Hepatic stellate cell (primary cell): ENCODE results near the gene CEACAM7.
"Not testable (repeated sequence)": the region's sequence is repeated elsewhere in the genome, so short reads cannot be mapped to it uniquely, and the experiment has no call there.

Experiments
- DNase-seq: peaks from one replicate; pipeline ENCODE4 v3.0.0; 2011; ENCODE audit warnings: low spot score

The CEACAM7 gene

DNA sequence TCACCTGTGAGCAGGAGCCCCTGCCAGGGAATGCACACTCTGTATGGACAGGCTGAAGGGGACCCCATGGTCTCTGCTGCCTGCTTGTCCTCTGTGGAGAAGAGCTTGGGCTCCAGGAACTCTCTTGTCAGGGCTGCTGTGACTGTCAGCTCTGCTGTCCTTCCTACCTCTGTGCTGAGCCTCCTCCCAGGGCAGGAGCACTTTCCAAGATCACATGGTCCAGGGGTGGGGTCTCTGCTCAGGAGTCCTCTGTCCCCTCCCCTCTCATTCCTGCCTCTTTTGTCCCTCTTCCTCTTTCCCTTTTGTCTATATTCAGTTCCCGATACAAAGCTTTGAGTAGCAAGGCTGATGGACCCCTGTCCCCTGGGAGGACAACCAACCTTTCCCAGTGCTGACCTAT is at the start of gene CEACAM7:
Gene CEACAM7 (minus strand): TSS at position 173 of the 400 bp plus-strand sequence. CDS start 105 bp downstream, at position 68.
- no peak for DNase-seq

DNA sequence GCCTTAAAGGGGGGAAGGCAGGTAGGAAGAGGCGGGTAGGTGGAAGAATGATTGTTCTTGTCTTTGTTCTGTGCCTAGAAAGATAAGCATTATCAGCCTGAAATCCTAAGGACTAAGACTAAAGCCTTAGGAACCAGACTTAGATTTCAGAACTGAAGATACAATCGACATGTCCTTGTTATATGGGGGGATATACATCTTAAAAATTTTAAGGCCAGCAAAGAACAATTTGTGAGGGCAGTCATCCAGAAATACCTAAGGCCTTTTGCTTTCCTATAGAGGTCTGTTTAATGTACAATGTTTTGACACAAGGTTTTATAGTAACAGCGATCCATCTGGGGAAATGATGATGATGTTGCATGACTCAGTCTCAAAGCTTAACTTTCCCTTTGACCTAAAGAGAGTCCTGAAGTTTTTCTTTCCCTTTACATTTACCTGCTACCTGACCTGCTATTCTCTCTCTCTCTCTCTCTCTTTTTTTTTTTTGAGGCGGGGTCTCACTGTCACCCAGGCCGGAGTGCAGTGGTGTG is 47.1 kb upstream of the CEACAM7 start:
- no peak for DNase-seq

DNA sequence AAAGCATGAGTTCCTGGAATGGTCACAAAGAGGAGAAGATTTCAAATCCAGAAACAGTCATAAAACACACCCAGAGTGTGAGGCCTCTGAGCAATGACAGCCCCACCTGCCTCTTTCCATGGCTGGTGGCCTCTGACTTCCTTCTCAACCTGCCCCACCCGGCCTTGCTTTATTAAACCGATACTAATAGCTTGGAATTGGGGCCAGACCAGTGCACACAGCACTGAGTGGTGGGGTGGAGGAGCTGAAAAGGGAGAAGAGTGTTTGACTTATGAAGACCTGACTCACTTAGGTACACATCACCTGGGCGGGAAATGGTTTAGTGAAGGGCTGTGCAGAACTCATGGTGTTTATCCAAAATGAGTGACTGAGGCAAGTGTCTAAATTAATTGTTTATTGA is 46.5 kb upstream of the CEACAM7 start:
- DNase-seq: no peak

DNA sequence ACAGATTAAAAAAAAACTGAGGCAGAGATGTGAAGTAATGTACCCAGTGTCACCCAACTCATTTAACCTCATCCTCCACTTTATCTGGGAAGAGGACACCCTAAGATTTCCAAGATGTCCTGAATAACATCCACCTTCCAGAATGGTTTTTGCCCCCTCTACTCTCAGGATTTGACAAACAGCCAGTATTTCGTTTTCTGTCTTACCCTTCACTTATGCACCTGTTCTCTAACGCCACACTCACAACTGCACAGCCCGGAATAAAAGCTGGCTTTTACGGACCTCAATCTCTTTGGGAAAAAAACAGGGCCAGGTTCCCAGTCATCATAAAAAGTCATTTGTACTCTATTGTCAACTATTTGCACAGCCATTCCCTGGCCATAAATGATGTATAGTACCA is 46.1 kb upstream of the CEACAM7 start:
- DNase-seq: no peak

DNA sequence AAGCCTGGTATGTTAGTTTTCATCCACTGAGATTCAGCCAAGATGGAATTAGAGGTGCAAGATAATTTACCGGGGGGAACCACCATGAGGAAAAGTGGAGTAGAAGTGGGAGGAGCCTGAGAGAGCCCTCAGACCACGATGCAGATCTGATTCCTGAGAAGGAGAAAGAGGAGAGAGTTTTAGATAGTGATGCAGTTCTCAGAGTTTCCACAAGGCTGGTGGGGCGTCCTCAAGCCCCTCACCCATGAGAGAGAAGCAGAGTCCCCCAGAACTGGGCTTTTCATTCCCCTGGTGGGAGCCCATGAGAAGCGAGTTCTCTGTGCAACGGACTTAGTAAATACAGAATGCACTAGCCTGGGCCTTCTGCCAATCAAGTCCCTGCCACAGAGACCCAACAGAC is 38.4 kb upstream of the CEACAM7 start:
- no peak for DNase-seq

DNA sequence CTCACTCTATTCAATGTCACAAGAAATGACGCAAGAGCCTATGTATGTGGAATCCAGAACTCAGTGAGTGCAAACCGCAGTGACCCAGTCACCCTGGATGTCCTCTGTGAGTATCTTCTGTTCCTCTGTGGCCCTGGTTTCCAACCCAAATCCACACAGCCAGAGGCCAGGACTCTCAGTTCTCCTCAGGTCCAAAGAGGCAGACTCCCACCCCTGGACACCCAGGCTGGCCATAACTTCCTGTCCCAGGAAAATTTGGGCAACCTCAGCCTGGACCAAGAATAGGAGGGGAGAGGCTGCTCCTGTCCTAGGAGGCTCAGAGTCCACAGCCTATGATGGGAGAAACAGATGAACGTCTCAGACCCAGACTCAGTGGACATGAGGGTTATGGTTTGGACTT is 32.0 kb upstream of the CEACAM7 start:
- no peak for DNase-seq

DNA sequence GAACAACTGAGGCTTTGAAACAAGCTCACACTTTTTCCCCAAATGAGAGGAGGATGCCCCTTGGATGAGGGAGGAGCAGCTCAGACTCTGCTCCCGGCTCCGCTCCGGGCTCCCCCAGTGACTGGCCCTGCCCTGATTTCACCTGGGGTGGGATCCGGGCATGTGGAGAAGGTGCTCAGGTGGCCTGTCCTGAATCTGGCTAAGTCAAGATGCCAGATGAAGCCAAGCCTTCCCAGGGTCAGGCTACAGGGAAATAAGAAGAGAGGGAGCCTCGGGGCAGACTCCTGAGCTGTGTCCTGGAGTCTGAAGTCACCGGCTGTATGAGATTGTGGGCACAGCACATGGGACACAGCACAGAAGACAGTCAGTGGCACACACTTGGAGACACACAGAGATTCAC is 30.7 kb upstream of the CEACAM7 start:
- no peak for DNase-seq

DNA sequence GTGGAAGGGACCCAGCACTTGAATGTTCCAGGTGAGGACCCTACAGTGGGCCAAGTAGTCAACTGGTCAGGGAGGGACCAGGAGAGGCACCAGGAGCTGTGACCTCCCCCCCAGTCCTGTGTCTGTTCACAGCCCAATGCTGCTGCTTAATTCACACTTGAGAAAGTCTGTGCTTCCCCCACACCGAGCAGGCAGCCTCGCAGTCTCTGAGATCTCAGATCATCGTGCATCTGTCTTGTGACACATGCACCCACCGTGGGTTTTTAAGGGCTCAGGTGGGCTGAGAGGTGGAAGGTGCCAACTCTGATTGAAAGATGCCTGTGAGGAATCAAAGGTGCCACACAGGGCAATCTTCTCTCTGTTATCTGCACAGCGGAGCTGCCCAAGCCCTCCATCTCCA is 26.5 kb upstream of the CEACAM7 start:
- DNase-seq: no peak

DNA sequence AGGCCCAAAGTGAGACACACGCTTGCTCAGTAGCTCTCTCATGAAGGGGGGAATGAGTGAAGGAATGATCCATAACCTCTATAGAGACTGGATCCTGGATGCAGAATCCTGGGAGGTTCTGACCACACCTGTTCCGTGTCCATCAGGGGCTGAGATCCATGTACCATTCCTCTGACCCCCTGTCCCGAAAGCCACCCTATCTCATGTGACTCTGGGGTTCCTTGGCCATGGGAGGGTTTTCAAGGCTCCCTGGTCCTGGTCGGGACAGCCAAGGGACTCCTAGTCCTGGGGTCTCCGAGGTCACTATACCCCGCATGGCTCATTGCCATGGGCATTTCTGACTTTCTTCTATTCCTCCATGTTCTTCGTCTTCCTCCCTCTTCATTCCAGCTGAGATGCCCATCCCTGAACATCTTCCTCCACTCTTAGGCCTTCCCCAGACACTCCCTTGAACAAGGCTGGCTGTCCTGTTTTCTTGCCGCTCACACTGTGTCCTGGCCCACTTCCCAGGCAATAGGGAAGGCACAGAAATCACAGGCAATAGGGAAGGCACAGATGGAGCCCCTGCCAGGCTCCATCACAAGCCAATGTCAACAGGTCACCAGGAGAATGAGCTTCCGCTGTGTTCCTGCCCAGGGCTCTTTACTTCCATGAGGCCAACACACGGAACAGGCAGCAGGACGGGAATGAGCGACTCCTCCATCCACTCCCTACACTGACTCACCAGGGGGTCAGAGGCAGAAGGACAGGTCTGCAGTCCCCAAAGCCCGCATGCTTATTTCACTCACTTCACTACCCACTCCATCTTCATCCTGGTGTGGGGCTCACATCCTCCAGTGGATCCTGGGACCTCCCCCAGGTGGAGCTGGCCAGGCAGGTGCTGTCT is 23.5 kb upstream of the CEACAM7 start:
- no peak for DNase-seq

DNA sequence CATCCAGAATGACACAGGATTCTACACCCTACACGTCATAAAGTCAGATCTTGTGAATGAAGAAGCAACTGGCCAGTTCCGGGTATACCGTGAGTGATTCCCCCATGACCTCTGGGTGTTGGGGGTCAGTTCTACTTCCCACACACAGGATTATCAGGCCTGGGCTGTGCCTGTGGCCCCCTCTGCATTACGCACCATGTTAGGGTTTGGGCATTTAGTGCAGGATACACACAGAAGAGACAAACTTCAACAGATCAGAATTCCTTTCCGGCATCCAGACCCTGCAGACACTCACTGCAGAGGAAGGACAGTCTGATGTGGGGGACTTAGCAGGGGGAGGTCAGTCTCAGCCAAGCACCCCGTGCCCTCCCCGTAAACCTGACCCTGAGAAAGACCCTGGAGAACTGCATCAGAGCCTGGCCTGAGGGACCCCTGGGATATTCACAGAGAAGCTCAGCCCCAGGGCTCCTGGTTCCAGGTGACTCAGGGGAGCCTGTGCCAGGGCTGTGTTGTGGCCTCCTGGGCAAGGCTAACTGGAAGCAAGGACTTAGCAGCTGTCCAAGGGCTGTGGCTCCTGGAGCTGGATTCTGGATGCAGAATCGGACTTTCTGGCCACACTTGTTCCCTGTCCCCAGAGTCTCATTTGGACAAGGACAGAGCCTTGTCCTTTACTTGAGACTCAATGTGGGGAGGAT is 22.0 kb upstream of the CEACAM7 start:
- no peak for DNase-seq

DNA sequence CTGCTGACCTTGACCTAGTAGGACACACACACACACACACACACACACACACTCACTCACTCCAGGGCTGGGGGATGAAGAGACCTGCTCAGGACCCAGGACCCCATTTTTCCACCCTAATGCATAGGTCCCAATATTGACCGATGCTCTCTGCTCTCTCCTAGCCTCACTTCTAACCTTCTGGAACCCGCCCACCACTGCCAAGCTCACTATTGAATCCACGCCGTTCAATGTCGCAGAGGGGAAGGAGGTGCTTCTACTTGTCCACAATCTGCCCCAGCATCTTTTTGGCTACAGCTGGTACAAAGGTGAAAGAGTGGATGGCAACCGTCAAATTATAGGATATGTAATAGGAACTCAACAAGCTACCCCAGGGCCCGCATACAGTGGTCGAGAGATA is 21.4 kb upstream of the CEACAM7 start:
- not testable (repeated sequence) for DNase-seq

DNA sequence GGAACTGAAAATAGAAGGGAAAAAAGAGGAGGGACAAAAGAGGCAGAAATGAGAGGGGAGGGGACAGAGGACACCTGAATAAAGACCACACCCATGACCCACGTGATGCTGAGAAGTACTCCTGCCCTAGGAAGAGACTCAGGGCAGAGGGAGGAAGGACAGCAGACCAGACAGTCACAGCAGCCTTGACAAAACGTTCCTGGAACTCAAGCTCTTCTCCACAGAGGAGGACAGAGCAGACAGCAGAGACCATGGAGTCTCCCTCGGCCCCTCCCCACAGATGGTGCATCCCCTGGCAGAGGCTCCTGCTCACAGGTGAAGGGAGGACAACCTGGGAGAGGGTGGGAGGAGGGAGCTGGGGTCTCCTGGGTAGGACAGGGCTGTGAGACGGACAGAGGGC is 20.4 kb upstream of the CEACAM7 start, which contains the start of gene CEACAM5:
Gene CEACAM5 (plus strand): TSS at position 146 of the 400 bp plus-strand sequence. CDS start 106 bp downstream, at position 252.
- DNase-seq: no peak

DNA sequence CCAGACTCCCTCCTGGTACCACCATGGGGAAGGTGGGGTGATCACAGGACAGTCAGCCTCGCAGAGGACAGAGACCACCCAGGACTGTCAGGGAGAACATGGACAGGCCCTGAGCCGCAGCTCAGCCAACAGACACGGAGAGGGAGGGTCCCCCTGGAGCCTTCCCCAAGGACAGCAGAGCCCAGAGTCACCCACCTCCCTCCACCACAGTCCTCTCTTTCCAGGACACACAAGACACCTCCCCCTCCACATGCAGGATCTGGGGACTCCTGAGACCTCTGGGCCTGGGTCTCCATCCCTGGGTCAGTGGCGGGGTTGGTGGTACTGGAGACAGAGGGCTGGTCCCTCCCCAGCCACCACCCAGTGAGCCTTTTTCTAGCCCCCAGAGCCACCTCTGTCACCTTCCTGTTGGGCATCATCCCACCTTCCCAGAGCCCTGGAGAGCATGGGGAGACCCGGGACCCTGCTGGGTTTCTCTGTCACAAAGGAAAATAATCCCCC is 19.9 kb upstream of the CEACAM7 start:
- no peak for DNase-seq

DNA sequence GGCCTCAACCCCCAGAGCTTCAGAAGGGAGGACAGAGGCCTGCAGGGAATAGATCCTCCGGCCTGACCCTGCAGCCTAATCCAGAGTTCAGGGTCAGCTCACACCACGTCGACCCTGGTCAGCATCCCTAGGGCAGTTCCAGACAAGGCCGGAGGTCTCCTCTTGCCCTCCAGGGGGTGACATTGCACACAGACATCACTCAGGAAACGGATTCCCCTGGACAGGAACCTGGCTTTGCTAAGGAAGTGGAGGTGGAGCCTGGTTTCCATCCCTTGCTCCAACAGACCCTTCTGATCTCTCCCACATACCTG is 19.4 kb upstream of the CEACAM7 start:
- no peak for DNase-seq

DNA sequence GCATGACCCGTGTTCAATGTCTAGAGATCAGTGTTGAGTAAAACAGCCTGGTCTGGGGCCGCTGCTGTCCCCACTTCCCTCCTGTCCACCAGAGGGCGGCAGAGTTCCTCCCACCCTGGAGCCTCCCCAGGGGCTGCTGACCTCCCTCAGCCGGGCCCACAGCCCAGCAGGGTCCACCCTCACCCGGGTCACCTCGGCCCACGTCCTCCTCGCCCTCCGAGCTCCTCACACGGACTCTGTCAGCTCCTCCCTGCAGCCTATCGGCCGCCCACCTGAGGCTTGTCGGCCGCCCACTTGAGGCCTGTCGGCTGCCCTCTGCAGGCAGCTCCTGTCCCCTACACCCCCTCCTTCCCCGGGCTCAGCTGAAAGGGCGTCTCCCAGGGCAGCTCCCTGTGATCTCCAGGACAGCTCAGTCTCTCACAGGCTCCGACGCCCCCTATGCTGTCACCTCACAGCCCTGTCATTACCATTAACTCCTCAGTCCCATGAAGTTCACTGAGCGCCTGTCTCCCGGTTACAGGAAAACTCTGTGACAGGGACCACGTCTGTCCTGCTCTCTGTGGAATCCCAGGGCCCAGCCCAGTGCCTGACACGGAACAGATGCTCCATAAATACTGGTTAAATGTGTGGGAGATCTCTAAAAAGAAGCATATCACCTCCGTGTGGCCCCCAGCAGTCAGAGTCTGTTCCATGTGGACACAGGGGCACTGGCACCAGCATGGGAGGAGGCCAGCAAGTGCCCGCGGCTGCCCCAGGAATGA is 18.9 kb upstream of the CEACAM7 start:
- peak; percentile 51 for DNase-seq

DNA sequence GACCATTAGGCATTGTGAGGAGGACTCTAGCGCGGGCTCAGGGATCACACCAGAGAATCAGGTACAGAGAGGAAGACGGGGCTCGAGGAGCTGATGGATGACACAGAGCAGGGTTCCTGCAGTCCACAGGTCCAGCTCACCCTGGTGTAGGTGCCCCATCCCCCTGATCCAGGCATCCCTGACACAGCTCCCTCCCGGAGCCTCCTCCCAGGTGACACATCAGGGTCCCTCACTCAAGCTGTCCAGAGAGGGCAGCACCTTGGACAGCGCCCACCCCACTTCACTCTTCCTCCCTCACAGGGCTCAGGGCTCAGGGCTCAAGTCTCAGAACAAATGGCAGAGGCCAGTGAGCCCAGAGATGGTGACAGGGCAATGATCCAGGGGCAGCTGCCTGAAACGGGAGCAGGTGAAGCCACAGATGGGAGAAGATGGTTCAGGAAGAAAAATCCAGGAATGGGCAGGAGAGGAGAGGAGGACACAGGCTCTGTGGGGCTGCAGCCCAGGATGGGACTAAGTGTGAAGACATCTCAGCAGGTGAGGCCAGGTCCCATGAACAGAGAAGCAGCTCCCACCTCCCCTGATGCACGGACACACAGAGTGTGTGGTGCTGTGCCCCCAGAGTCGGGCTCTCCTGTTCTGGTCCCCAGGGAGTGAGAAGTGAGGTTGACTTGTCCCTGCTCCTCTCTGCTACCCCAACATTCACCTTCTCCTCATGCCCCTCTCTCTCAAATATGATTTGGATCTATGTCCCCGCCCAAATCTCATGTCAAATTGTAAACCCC is 17.5 kb upstream of the CEACAM7 start:
- DNase-seq: no peak

DNA sequence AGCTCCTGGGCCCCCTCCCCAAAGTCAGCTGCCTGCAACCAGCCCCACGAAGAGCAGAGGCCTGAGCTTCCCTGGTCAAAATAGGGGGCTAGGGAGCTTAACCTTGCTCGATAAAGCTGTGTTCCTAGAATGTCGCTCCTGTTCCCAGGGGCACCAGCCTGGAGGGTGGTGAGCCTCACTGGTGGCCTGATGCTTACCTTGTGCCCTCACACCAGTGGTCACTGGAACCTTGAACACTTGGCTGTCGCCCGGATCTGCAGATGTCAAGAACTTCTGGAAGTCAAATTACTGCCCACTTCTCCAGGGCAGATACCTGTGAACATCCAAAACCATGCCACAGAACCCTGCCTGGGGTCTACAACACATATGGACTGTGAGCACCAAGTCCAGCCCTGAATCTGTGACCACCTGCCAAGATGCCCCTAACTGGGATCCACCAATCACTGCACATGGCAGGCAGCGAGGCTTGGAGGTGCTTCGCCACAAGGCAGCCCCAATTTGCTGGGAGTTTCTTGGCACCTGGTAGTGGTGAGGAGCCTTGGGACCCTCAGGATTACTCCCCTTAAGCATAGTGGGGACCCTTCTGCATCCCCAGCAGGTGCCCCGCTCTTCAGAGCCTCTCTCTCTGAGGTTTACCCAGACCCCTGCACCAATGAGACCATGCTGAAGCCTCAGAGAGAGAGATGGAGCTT is 15.7 kb upstream of the CEACAM7 start:
- DNase-seq: no peak

DNA sequence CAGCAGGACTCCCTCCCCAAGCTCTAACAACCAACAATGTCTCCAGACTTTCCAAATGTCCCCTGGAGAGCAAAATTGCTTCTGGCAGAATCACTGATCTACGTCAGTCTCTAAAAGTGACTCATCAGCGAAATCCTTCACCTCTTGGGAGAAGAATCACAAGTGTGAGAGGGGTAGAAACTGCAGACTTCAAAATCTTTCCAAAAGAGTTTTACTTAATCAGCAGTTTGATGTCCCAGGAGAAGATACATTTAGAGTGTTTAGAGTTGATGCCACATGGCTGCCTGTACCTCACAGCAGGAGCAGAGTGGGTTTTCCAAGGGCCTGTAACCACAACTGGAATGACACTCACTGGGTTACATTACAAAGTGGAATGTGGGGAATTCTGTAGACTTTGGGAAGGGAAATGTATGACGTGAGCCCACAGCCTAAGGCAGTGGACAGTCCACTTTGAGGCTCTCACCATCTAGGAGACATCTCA is 14.1 kb upstream of the CEACAM7 start:
- DNase-seq: no peak

DNA sequence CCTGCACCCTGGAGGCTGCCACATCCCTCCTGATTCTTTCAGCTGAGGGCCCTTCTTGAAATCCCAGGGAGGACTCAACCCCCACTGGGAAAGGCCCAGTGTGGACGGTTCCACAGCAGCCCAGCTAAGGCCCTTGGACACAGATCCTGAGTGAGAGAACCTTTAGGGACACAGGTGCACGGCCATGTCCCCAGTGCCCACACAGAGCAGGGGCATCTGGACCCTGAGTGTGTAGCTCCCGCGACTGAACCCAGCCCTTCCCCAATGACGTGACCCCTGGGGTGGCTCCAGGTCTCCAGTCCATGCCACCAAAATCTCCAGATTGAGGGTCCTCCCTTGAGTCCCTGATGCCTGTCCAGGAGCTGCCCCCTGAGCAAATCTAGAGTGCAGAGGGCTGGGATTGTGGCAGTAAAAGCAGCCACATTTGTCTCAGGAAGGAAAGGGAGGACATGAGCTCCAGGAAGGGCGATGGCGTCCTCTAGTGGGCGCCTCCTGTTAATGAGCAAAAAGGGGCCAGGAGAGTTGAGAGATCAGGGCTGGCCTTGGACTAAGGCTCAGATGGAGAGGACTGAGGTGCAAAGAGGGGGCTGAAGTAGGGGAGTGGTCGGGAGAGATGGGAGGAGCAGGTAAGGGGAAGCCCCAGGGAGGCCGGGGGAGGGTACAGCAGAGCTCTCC is 13.5 kb upstream of the CEACAM7 start:
- no peak for DNase-seq
